ENCODE results near the gene PIEZO1. TPM values are rescaled to one million over a fixed set of nuclear protein-coding genes. Genes with fewer than 3 reads are reported as not detected.

The PIEZO1 gene
- total and polyA plus RNA-seq, 9 of the 15 experiments (the other 6 are each of a cell fraction or from before 2014, with no cell fraction given) = 3.6 to 432 (median 131) TPM

GRCh38 chr16:88803264-88803987, 18.4 kb upstream of the PIEZO1 start, which contains the start of gene CDT1 (continued):
- TF ChIP-seq TCFL5 (CRISPR knock-in tag; conservative IDR thresholded peaks at IDR 0.05) (no peak), ZBTB43 (CRISPR knock-in tag; IDR thresholded peaks at IDR 0.05) (0 out of 2 replicates have a peak, but pooled peaks have one; percentile 59), CXXC5 (CRISPR knock-in tag; IDR thresholded peaks at IDR 0.05) (peak; percentile 89), EGR1 (conservative IDR thresholded peaks at IDR 0.05) (no peak), CAMTA2 (CRISPR knock-in tag; conservative IDR thresholded peaks at IDR 0.05) (0 out of 2 replicates have a peak, but pooled peaks have one; percentile 69), ZBTB2 (IDR thresholded peaks at IDR 0.05) (peak; percentile 90), SIN3A (IDR thresholded peaks at IDR 0.05; ENCODE audit: borderline replicate concordance in 2 of 2, control insufficient read depth in 1 of 2, low read depth in 2 of 2, low read length in 2 of 2) (peak; percentile 42 to 73; a peak in 2 of 4 replicates), ZBTB8A (IDR thresholded peaks at IDR 0.05; ENCODE audit: partially characterized antibody) (no peak), SAP30 (IDR thresholded peaks at IDR 0.05; ENCODE audit: borderline replicate concordance, insufficient read depth, low read depth, low read length, poor library complexity, severe bottlenecking) (no peak), ZFPM2 (CRISPR knock-in tag; IDR thresholded peaks at IDR 0.05) (no peak; the same call in 1 of the 2 replicates), ETV5 (CRISPR knock-in tag; IDR thresholded peaks at IDR 0.05; ENCODE audit: low read depth) (no peak), HCFC1 (IDR thresholded peaks at IDR 0.05; ENCODE audit: low read depth, low read length) (peak; percentile 18; the same call in 1 of the 2 replicates), ZNF507 (tag; conservative IDR thresholded peaks at IDR 0.05) (no peak), STAT5A (IDR thresholded peaks at IDR 0.05; ENCODE audit: borderline replicate concordance, low read length) (no peak), FOXK1 (CRISPR knock-in tag; IDR thresholded peaks at IDR 0.05; ENCODE audit: borderline replicate concordance) (no peak), ZC3H8 (IDR thresholded peaks at IDR 0.05) (no peak)
- TF ChIP-seq, protein P1, sequence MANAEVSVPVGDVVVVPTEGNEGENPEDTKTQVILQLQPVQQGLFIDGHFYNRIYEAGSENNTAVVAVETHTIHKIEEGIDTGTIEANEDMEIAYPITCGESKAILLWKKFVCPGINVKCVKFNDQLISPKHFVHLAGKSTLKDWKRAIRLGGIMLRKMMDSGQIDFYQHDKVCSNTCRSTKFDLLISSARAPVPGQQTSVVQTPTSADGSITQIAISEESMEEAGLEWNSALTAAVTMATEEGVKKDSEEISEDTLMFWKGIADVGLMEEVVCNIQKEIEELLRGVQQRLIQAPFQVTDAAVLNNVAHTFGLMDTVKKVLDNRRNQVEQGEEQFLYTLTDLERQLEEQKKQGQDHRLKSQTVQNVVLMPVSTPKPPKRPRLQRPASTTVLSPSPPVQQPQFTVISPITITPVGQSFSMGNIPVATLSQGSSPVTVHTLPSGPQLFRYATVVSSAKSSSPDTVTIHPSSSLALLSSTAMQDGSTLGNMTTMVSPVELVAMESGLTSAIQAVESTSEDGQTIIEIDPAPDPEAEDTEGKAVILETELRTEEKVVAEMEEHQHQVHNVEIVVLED (CRISPR knock-in tag; IDR thresholded peaks at IDR 0.05) = peak; percentile 73
- TF ChIP-seq, protein P2, sequence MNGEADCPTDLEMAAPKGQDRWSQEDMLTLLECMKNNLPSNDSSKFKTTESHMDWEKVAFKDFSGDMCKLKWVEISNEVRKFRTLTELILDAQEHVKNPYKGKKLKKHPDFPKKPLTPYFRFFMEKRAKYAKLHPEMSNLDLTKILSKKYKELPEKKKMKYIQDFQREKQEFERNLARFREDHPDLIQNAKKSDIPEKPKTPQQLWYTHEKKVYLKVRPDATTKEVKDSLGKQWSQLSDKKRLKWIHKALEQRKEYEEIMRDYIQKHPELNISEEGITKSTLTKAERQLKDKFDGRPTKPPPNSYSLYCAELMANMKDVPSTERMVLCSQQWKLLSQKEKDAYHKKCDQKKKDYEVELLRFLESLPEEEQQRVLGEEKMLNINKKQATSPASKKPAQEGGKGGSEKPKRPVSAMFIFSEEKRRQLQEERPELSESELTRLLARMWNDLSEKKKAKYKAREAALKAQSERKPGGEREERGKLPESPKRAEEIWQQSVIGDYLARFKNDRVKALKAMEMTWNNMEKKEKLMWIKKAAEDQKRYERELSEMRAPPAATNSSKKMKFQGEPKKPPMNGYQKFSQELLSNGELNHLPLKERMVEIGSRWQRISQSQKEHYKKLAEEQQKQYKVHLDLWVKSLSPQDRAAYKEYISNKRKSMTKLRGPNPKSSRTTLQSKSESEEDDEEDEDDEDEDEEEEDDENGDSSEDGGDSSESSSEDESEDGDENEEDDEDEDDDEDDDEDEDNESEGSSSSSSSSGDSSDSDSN (IDR thresholded peaks at IDR 0.05; ENCODE audit: borderline replicate concordance in 1 of 2, low read depth in 2 of 2, low read length in 2 of 2) = 0 out of 4 replicates have a peak, but pooled peaks of 1 of the 2 experiments have one; percentile 39
